Measurements from ENCODE around the gene RBM6. TPM values are rescaled to one million over a fixed set of nuclear protein-coding genes. Genes with fewer than 3 reads are reported as not detected.
A peak's percentile ranks its signal among the peaks of the same experiment; 100 is the strongest.
"Not testable (repeated sequence)": the region's sequence is repeated elsewhere in the genome, so short reads cannot be mapped to it uniquely, and the experiment has no call there.

RBM6 gene
- total RNA-seq, 6 donors from 2014 or later = 67.9 to 380 (median 123) TPM

DNA sequence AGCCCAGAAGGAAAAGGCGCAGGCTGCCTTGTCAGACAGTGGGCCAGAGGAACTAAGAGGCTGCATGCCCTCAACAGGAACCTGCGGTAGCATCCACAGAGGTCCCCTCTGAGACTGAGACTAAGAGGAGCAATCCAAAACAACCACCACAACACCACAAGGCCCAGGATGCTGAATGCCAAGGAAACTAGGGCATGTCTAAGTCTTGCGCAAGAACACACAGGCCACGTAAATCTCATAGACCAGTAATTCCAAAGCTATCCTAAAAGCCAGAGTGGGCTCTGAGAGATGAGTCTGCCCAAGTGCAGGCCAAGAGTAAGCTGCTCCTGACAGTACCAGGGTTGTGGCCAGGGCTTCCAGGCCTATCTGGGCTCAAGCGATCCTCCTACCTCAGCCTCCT, 23.3 kb upstream of the RBM6 start:
- 83 to 90% methylated on average over 3 to 5 of the region's 5 CpGs for WGBS, 2 donors
- Histone ChIP-seq H3K4me1 (peaks cover 0 to 4% (median 1%) of the 10 kb centered on the region in 4 donors), H3K27me3 (no peaks in the 10 kb centered on the region), H3K4me3 (no peak overlapping the region), H3K9me3 (no peaks in the 10 kb centered on the region), H3K27ac (no peak overlapping the region), H3K36me3 (peaks cover 0 to 10% (median 4%) of the 10 kb centered on the region in 4 donors)
- TF ChIP-seq CTCF (IDR thresholded peaks at IDR 0.05) (no peak), EP300 (IDR thresholded peaks at IDR 0.05) (no peak), POLR2A (IDR thresholded peaks at IDR 0.05) (no peak)
- ATAC-seq (ENCODE audit: low FRiP score in 2 of 2) = no peak
- DNase-seq = no peak

- ATAC-seq (ENCODE audit: low FRiP score in 2 of 2); H3K9me3 ChIP-seq; DNase-seq; H3K36me3 ChIP-seq; H3K4me1 ChIP-seq; H3K27me3 ChIP-seq; H3K4me3 ChIP-seq: not testable (repeated sequence)
- WGBS, 2 donors = 79 to 87% methylated on average over 19 of the region's 19 CpGs
- peak overlapping the region in 1 of 4 donors; percentile 35 for H3K27ac ChIP-seq
Observed at GRCh38 chr3:49917806-49918590, 22.0 kb upstream of the RBM6 start.

GRCh38 chr3:49924683-49925082, 15.3 kb upstream of the RBM6 start:
- Histone ChIP-seq H3K9me3 (no peaks in the 10 kb centered on the region), H3K4me1 (peaks cover 12 to 17% (median 14%) of the 10 kb centered on the region in 4 donors), H3K4me3 (no peak overlapping the region), H3K36me3 (no peaks in the 10 kb centered on the region), H3K27me3 (no peaks in the 10 kb centered on the region), H3K27ac (no peak overlapping the region)
- no peak for DNase-seq
- no peak for ATAC-seq (ENCODE audit: low FRiP score in 2 of 2)
- no peak for TF ChIP-seq CTCF (IDR thresholded peaks at IDR 0.05)
- no peak for TF ChIP-seq EP300 (IDR thresholded peaks at IDR 0.05)
- TF ChIP-seq POLR2A (IDR thresholded peaks at IDR 0.05) = no peak
- no peak for TF ChIP-seq POLR2AphosphoS5 (IDR thresholded peaks at IDR 0.05)
- 87 to 89% methylated on average over 2 of the region's 2 CpGs for WGBS, 2 donors

DNA sequence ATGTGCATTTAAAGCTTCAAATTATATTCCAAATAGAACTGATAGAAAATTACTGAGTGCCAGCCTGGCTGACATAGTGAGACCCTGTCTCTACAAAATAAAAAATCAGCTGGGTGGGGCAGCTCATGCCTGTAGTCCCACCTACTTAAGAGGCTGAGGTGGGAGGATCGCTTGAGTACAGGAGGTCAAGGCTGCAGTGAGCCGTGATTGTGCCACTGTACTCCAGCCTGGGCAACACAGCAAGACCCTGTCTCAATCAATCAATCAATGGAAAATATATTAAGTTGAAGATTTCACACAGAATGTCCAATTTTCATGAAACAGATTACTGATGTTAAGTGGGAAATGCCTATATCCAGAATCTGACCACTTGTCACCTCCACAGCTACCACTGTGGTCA, 14.5 kb upstream of the RBM6 start:
- no peaks in the 10 kb centered on the region for H3K9me3 ChIP-seq
- DNase-seq (no peak), ATAC-seq (ENCODE audit: low FRiP score in 2 of 2) (no peak)
- H3K4me3 ChIP-seq = no peak overlapping the region
- 93 to 95% methylated on average over 2 of the region's 2 CpGs for WGBS, 2 donors
- no peaks in the 10 kb centered on the region for H3K27me3 ChIP-seq
- no peaks in the 10 kb centered on the region for H3K36me3 ChIP-seq
- H3K4me1 ChIP-seq = peaks cover 15 to 23% (median 17%) of the 10 kb centered on the region in 4 donors
- TF ChIP-seq EP300 (IDR thresholded peaks at IDR 0.05) (no peak), POLR2A (IDR thresholded peaks at IDR 0.05) (no peak), POLR2AphosphoS5 (IDR thresholded peaks at IDR 0.05) (no peak), CTCF (IDR thresholded peaks at IDR 0.05) (no peak)
- H3K27ac ChIP-seq = no peak overlapping the region

- Histone ChIP-seq H3K4me3 (no peak overlapping the region), H3K27ac (no peak overlapping the region), H3K9me3 (no peaks in the 10 kb centered on the region), H3K27me3 (no peaks in the 10 kb centered on the region), H3K36me3 (no peaks in the 10 kb centered on the region), H3K4me1 (peaks cover 15 to 26% (median 18%) of the 10 kb centered on the region in 4 donors)
- no peak for TF ChIP-seq EP300 (IDR thresholded peaks at IDR 0.05)
- 72 to 81% methylated on average over 4 of the region's 4 CpGs for WGBS, 2 donors
- ATAC-seq (ENCODE audit: low FRiP score in 2 of 2) = no peak
- DNase-seq = no peak
Observed at GRCh38 chr3:49926117-49926728, 13.7 kb upstream of the RBM6 start.

Measured in upper lobe of left lung (tissue), 6 donors.